ENCODE results near the gene RBM33. TPM values are rescaled to one million over a fixed set of nuclear protein-coding genes. Genes with fewer than 3 reads are reported as not detected.
A peak's percentile ranks its signal among the peaks of the same experiment; 100 is the strongest.

The RBM33 gene
- total and polyA plus RNA-seq, 2 experiments from 2014 or later = 10.5 to 36.0 TPM

GRCh38 chr7:155647734-155648133 lies 3.3 kb downstream of the RBM33 start:
- no peak overlapping the region for H2AFZ ChIP-seq
- 98% methylated on average over 2 of the region's 2 CpGs for WGBS, 2 experiments (ENCODE audit: low coverage in 1 of 2, low lambda C conversion rate in 2 of 2, missing lambda C conversion rate in 2 of 2)
- no peak overlapping the region for H3K4me2 ChIP-seq (ENCODE audit: unreplicated experiment)
- H4K20me1 ChIP-seq (ENCODE audit: insufficient read depth) = peaks cover 14% of the 10 kb centered on the region; the same call in 1 of the 2 replicates
- in situ Hi-C loops (cut with MboI) = no loop called here
- H3F3A ChIP-seq (ENCODE audit: insufficient read depth) = peaks cover 10% of the 10 kb centered on the region
- H3K27ac ChIP-seq = no peak overlapping the region
- H3K4me1 ChIP-seq (ENCODE audit: insufficient read depth) = peaks cover 15% of the 10 kb centered on the region
- no peak overlapping the region for H3K4me3 ChIP-seq
- peaks cover 95% of the 10 kb centered on the region for H3K79me2 ChIP-seq (ENCODE audit: insufficient read depth)
- no peaks in the 10 kb centered on the region for H3K9me3 ChIP-seq (ENCODE audit: low read depth)
- H3K27me3 ChIP-seq (replicated peaks; ENCODE audit: insufficient read depth) = no peaks in the 10 kb centered on the region
- H3K9ac ChIP-seq = no peak overlapping the region
- TF ChIP-seq EZH2phosphoT487 (IDR thresholded peaks at IDR 0.05; ENCODE audit: insufficient read depth, low read depth) (no peak), EZH2 (IDR thresholded peaks at IDR 0.05; ENCODE audit: insufficient read depth, poor library complexity, severe bottlenecking) (no peak)
- no peak for DNase-seq
- H3K36me3 ChIP-seq (ENCODE audit: low read depth) = peaks cover 12% of the 10 kb centered on the region; the same call in 1 of the 2 replicates
- H3K9me2 ChIP-seq (ENCODE audit: insufficient read depth) = no peaks in the 10 kb centered on the region

GRCh38 chr7:155648752-155649339 lies 4.4 kb downstream of the RBM33 start:
- in situ Hi-C loops (cut with MboI) = no loop called here
- TF ChIP-seq EZH2phosphoT487 (IDR thresholded peaks at IDR 0.05; ENCODE audit: insufficient read depth, low read depth) (no peak), EZH2 (IDR thresholded peaks at IDR 0.05; ENCODE audit: insufficient read depth, poor library complexity, severe bottlenecking) (no peak)
- Histone ChIP-seq H3K9ac (no peak overlapping the region), H3K36me3 (ENCODE audit: low read depth) (peaks cover 12% of the 10 kb centered on the region; the same call in 1 of the 2 replicates), H3K4me1 (ENCODE audit: insufficient read depth) (peaks cover 14% of the 10 kb centered on the region), H3K9me3 (ENCODE audit: low read depth) (no peaks in the 10 kb centered on the region), H3K9me2 (ENCODE audit: insufficient read depth) (no peaks in the 10 kb centered on the region), H2AFZ (no peak overlapping the region), H3K27me3 (replicated peaks; ENCODE audit: insufficient read depth) (no peaks in the 10 kb centered on the region), H3K4me3 (no peak overlapping the region), H3F3A (ENCODE audit: insufficient read depth) (peaks cover 19% of the 10 kb centered on the region), H3K27ac (no peak overlapping the region), H3K4me2 (ENCODE audit: unreplicated experiment) (no peak overlapping the region), H4K20me1 (ENCODE audit: insufficient read depth) (peaks cover 22% of the 10 kb centered on the region; the same call in 1 of the 2 replicates), H3K79me2 (ENCODE audit: insufficient read depth) (peaks cover 95% of the 10 kb centered on the region)
- WGBS, 2 experiments (ENCODE audit: low coverage in 1 of 2, low lambda C conversion rate in 2 of 2, missing lambda C conversion rate in 2 of 2) = 95 to 97% methylated on average over 3 of the region's 3 CpGs
- no peak for DNase-seq

- peaks cover 100% of the 10 kb centered on the region for H3K79me2 ChIP-seq (ENCODE audit: insufficient read depth)
- H3K4me2 ChIP-seq (ENCODE audit: unreplicated experiment) = no peak overlapping the region
- peaks cover 28% of the 10 kb centered on the region; the same call in 1 of the 2 replicates for H4K20me1 ChIP-seq (ENCODE audit: insufficient read depth)
- no peaks in the 10 kb centered on the region for H3K9me3 ChIP-seq (ENCODE audit: low read depth)
- H3K4me1 ChIP-seq (ENCODE audit: insufficient read depth) = peaks cover 22% of the 10 kb centered on the region
- no peak overlapping the region for H3K4me3 ChIP-seq
- H3F3A ChIP-seq (ENCODE audit: insufficient read depth) = peaks cover 26% of the 10 kb centered on the region
- WGBS, 2 experiments (ENCODE audit: low coverage in 1 of 2, low lambda C conversion rate in 2 of 2, missing lambda C conversion rate in 2 of 2) = 98 to 100% methylated on average over 2 of the region's 2 CpGs
- no peaks in the 10 kb centered on the region for H3K9me2 ChIP-seq (ENCODE audit: insufficient read depth)
- H3K27ac ChIP-seq = no peak overlapping the region
- no peak for DNase-seq
- no peak overlapping the region for H2AFZ ChIP-seq
- in situ Hi-C loops (cut with MboI) = no loop called here
- H3K27me3 ChIP-seq (replicated peaks; ENCODE audit: insufficient read depth) = no peaks in the 10 kb centered on the region
- peaks cover 12% of the 10 kb centered on the region; the same call in 1 of the 2 replicates for H3K36me3 ChIP-seq (ENCODE audit: low read depth)
- no peak overlapping the region for H3K9ac ChIP-seq
- TF ChIP-seq EZH2phosphoT487 (IDR thresholded peaks at IDR 0.05; ENCODE audit: insufficient read depth, low read depth) = no peak
- TF ChIP-seq EZH2 (IDR thresholded peaks at IDR 0.05; ENCODE audit: insufficient read depth, poor library complexity, severe bottlenecking) = no peak
Measured at GRCh38 chr7:155649588-155649987, 5.1 kb downstream of the RBM33 start.

- no peaks in the 10 kb centered on the region for H3K27me3 ChIP-seq (replicated peaks; ENCODE audit: insufficient read depth)
- peaks cover 39% of the 10 kb centered on the region for H4K20me1 ChIP-seq (ENCODE audit: insufficient read depth)
- in situ Hi-C loops (cut with MboI) = no loop called here
- TF ChIP-seq EZH2phosphoT487 (IDR thresholded peaks at IDR 0.05; ENCODE audit: insufficient read depth, low read depth) (no peak), EZH2 (IDR thresholded peaks at IDR 0.05; ENCODE audit: insufficient read depth, poor library complexity, severe bottlenecking) (no peak)
- H3K9me3 ChIP-seq (ENCODE audit: low read depth) = no peaks in the 10 kb centered on the region
- H3F3A ChIP-seq (ENCODE audit: insufficient read depth) = peaks cover 31% of the 10 kb centered on the region
- peaks cover 100% of the 10 kb centered on the region for H3K79me2 ChIP-seq (ENCODE audit: insufficient read depth)
- no peaks in the 10 kb centered on the region for H3K9me2 ChIP-seq (ENCODE audit: insufficient read depth)
- H3K9ac ChIP-seq = no peak overlapping the region
- H3K36me3 ChIP-seq (ENCODE audit: low read depth) = peaks cover 11% of the 10 kb centered on the region; the same call in 1 of the 2 replicates
- DNase-seq = peak; percentile 61
- H3K27ac ChIP-seq = peak overlapping the region; percentile 73
- no peak overlapping the region for H3K4me2 ChIP-seq (ENCODE audit: unreplicated experiment)
- peaks cover 17% of the 10 kb centered on the region for H3K4me1 ChIP-seq (ENCODE audit: insufficient read depth)
- no peak overlapping the region for H2AFZ ChIP-seq
- no peak overlapping the region for H3K4me3 ChIP-seq
- 81% methylated on average over 6 of the region's 6 CpGs for WGBS, 2 experiments (ENCODE audit: low coverage in 1 of 2, low lambda C conversion rate in 2 of 2, missing lambda C conversion rate in 2 of 2)
Measured at GRCh38 chr7:155652156-155653114, 8.0 kb downstream of the RBM33 start.
